ENCODE data around the gene FOLR3.
"Not testable (repeated sequence)": the region's sequence is repeated elsewhere in the genome, so short reads cannot be mapped to it uniquely, and the experiment has no call there.

The FOLR3 gene

DNA sequence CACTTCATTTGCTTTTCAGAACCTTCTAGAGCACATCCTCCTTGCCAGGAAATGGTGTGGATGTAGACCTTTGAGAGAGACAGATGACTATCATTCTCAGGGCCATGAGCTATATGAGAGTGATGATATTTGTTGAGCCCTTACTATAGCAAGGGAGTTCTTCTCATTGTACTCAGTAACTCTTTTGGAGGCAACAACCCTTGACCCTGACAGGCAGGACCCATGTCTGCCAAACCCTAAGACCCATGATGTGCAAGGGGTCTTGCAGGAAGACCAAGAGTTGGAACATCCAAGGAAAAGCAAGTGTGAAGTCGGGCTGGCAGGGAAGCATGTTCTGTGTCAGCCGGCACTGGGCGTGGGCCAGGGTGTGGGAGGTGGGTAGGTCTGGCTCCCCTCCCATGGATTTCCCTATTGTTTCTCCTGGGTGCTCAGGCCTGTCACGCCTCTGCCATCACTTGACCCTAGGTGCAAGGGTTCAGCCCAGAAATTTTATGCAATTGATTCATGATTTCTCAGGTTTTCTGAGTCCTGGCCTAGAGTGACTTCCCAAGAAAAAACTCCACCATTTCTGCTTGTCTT, 1.2 kb downstream of the FOLR3 start:
- Mint-ChIP-seq H3K4me3 (no peak overlapping the region), H3K9me3 (no peaks in the 10 kb centered on the region), H3K27me3 (ENCODE audit: low read depth) (peaks cover 12% of the 10 kb centered on the region), H3K27ac (no peak overlapping the region), H3K4me1 (ENCODE audit: low read depth) (peaks cover 20% of the 10 kb centered on the region), H3K36me3 (ENCODE audit: low read depth) (peaks cover 2% of the 10 kb centered on the region)
- DNase-seq (ENCODE audit: low spot score): no peak

DNA sequence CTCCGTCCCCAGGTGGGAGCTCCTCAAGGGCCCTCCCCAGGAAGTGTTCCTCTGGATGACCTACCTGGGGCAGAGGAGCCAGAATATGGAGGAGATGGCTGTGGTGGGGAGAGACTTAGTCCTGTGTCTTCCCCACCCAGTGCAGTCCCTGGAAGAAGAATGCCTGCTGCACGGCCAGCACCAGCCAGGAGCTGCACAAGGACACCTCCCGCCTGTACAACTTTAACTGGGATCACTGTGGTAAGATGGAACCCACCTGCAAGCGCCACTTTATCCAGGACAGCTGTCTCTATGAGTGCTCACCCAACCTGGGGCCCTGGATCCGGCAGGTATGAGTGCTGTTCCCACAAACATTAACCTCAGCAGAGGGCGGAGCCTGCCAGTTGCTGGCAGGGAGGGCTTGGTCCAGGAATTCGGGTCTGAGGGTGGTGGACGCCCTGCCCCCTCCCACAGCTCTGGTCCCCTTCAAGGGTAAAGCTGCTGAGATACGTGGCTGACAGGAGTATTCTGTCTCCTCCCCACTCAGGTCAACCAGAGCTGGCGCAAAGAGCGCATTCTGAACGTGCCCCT, 3.4 kb downstream of the FOLR3 start:
- Mint-ChIP-seq H3K27ac (no peak overlapping the region), H3K4me3 (no peak overlapping the region), H3K9me3 (no peaks in the 10 kb centered on the region), H3K27me3 (ENCODE audit: low read depth) (no peaks in the 10 kb centered on the region), H3K4me1 (ENCODE audit: low read depth) (peaks cover 28% of the 10 kb centered on the region), H3K36me3 (ENCODE audit: low read depth) (peaks cover 2% of the 10 kb centered on the region)
- DNase-seq (ENCODE audit: low spot score): no peak

DNA sequence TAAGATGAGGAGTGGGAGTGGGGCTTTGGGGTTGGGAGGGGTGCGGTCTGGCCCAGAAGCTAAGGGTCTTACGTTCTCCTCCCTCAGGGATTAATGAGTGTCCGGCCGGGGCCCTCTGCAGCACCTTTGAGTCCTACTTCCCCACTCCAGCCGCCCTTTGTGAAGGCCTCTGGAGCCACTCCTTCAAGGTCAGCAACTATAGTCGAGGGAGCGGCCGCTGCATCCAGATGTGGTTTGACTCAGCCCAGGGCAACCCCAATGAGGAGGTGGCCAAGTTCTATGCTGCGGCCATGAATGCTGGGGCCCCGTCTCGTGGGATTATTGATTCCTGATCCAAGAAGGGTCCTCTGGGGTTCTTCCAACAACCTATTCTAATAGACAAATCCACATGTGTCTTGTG, 4.0 kb downstream of the FOLR3 start:
- H3K9me3 Mint-ChIP-seq: no peaks in the 10 kb centered on the region
- H3K27ac Mint-ChIP-seq: no peak overlapping the region
- H3K4me1 Mint-ChIP-seq (ENCODE audit: low read depth): peaks cover 30% of the 10 kb centered on the region
- H3K36me3 Mint-ChIP-seq (ENCODE audit: low read depth): peaks cover 2% of the 10 kb centered on the region
- H3K27me3 Mint-ChIP-seq (ENCODE audit: low read depth): no peaks in the 10 kb centered on the region
- no peak for DNase-seq (ENCODE audit: low spot score)
- H3K4me3 Mint-ChIP-seq: no peak overlapping the region

DNA sequence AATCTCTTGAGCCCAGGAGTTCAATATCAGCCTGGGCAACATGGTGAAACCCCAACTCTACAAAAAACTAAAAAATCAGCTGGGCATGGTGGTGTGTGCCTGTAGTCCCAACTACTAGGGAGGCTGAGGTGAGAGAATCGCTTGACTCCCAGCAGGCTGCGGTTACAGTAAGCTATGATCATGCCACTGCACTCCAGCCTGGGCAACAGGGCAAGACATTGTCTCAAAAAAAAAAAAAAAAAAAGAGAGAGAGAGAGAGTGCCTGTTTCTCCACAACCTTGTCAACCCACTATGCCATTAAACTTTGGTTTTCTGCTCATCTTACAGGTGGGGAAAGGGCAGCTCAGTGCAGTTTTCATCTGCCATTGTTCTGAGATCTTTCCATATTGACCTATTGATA, 5.1 kb downstream of the FOLR3 start:
- peak overlapping the region; percentile 75 for H3K27ac Mint-ChIP-seq
- H3K9me3 Mint-ChIP-seq: no peaks in the 10 kb centered on the region
- H3K4me3 Mint-ChIP-seq: peak overlapping the region; percentile 41
- peaks cover 2% of the 10 kb centered on the region for H3K36me3 Mint-ChIP-seq (ENCODE audit: low read depth)
- H3K27me3 Mint-ChIP-seq (ENCODE audit: low read depth): no peaks in the 10 kb centered on the region
- H3K4me1 Mint-ChIP-seq (ENCODE audit: low read depth): peaks cover 30% of the 10 kb centered on the region
- no peak for DNase-seq (ENCODE audit: low spot score)

DNA sequence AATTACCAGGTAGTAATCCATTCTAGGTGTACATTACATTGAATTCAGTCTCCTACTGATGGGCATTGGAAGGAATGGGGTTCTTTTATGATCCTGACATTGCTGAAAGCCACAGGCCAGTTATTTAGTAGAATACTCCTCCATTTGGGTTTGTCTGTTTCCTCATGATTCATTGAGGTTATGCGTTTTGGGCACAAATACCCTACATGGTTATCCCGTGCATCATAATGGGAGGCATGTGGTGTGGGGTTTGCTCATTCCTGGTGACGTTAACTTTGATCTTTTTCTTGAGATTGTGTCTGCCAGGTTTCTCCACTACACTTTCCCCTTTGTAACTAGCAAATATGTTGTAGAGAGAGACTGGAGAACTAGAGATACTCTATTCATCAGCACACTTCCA, 5.5 kb downstream of the FOLR3 start:
- Mint-ChIP-seq H3K4me1 (ENCODE audit: low read depth) (peaks cover 30% of the 10 kb centered on the region), H3K36me3 (ENCODE audit: low read depth) (peaks cover 2% of the 10 kb centered on the region), H3K4me3 (peak overlapping the region; percentile 41), H3K27ac (peak overlapping the region; percentile 75), H3K27me3 (ENCODE audit: low read depth) (no peaks in the 10 kb centered on the region), H3K9me3 (no peaks in the 10 kb centered on the region)
- DNase-seq (ENCODE audit: low spot score): peak; percentile 76

DNA sequence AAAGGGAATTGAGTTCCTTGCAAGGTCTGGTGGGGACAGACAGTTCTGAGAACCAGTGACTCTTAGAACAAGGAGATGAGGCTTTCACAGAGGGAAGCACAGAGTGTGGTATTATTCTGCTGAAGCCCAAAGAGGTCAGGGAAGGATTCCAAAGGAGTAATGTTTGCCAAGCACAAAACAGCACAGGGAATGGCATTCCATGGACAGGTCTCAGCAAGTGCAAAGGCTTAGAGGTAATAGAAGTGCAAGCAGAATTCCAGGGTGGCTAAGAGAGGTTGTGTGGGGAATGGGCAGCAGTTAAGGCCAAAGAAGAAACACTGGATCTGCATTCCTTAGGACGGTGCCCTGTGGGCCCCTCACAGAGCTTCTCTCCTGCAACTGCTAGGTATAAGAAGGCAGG, 6.6 kb downstream of the FOLR3 start:
- not testable (repeated sequence) for H3K4me3 Mint-ChIP-seq; H3K27ac Mint-ChIP-seq; DNase-seq (ENCODE audit: low spot score); H3K27me3 Mint-ChIP-seq (ENCODE audit: low read depth); H3K9me3 Mint-ChIP-seq; H3K36me3 Mint-ChIP-seq (ENCODE audit: low read depth)
- peaks cover 28% of the 10 kb centered on the region for H3K4me1 Mint-ChIP-seq (ENCODE audit: low read depth)

DNA sequence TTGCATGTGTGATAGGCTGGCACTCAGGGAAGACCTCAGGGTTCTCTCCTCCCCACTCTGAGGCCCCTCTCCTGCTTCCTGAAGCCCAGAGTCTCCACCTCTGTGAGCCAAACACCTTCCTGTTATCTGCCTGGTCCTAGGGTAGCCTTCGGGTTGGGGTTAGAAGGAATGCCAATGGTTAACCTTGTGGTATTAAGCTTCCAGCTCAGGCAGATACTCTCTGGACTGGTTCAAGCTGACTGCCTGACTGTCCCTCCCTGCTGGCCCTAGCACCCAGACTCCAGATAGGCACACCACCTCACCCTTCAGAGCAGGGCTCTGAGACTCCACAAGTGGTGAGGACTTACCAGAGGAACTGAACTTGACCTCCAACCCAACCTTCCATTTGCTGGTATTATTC, 7.0 kb downstream of the FOLR3 start:
- DNase-seq (ENCODE audit: low spot score); H3K27ac Mint-ChIP-seq; H3K9me3 Mint-ChIP-seq; H3K4me3 Mint-ChIP-seq; H3K36me3 Mint-ChIP-seq (ENCODE audit: low read depth); H3K27me3 Mint-ChIP-seq (ENCODE audit: low read depth): not testable (repeated sequence)
- H3K4me1 Mint-ChIP-seq (ENCODE audit: low read depth): peaks cover 28% of the 10 kb centered on the region

DNA sequence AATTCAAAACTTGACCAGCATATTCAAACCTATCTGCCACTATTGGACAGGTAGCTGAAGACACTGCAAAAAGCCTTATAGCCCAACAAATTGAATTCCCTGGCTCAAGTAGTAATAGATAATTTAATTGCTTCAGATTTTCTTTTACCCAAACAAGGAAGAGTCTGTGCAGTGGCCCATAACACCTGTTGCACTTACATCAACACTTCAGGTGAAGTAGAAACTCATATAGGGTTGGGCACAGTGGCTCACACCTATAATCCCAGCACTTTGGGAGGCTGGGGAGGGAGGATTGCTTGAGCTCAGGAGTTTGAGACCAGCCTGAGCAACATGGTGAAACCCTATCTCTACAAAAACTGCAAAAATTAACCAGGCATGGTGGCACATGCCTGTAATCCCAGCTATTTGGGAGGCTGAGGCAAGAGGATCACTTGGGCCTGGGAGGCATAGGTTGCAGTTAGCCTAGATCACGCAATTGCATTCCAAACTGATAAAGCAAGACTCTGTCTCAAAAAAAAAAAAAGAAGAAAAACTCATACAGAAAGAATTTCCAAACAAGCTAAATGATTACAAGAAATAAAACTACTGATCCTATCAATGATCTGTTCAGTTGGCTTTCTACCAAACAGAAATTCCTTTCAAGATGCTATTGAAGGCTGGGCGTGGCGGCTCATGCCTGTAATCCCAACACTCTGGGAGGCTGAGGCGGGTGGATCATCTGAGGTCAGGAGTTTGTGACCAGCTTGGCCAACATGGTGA, 9.5 kb downstream of the FOLR3 start:
- Mint-ChIP-seq H3K4me1 (ENCODE audit: low read depth) (peaks cover 25% of the 10 kb centered on the region), H3K27me3 (ENCODE audit: low read depth) (peaks cover 3% of the 10 kb centered on the region), H3K36me3 (ENCODE audit: low read depth) (no peaks in the 10 kb centered on the region), H3K9me3 (no peaks in the 10 kb centered on the region), H3K27ac (no peak overlapping the region), H3K4me3 (no peak overlapping the region)
- no peak for DNase-seq (ENCODE audit: low spot score)

DNA sequence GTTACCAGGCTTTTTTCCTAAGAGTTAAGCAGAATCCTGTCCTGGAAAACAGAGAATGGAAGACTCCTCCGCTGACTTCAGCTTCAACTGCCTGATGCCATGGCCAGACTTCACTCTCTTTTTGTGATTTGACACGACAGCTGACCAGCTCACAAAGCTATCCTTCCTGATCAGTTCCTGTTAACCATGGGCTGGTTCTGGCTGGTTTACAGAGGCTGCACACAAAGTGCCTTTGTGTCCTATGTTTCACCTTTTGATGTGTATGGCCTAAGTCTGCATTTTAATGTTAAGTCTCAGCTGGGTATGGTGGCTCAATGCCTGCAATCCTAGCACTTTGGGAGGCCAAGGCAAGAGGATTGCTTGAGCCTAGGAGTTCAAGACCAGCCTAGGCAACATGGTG, 11.1 kb downstream of the FOLR3 start:
- peaks cover 12% of the 10 kb centered on the region for H3K4me1 Mint-ChIP-seq (ENCODE audit: low read depth)
- H3K9me3 Mint-ChIP-seq: no peaks in the 10 kb centered on the region
- no peak for DNase-seq (ENCODE audit: low spot score)
- H3K36me3 Mint-ChIP-seq (ENCODE audit: low read depth): no peaks in the 10 kb centered on the region
- H3K27me3 Mint-ChIP-seq (ENCODE audit: low read depth): peaks cover 7% of the 10 kb centered on the region
- H3K27ac Mint-ChIP-seq: no peak overlapping the region
- no peak overlapping the region for H3K4me3 Mint-ChIP-seq

DNA sequence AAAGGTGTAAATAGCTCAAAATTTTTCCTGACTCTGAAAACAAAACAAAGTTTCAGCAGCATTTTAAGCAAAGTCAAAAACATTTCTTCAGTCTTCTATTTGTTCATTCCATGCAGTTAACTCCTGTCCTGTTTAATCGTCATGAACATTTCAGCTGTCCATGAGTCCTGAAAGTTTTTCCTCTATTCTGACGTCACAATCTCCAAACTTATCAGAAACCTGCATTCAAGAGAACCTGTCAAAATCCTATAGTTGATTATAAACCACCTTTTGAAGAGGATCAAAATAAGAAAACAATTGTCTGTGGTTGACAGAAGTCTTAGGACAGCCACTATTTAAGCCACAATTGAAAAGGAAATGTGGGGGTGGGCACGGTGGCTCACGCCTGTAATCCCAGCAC, 15.4 kb downstream of the FOLR3 start:
- DNase-seq (ENCODE audit: low spot score): no peak
- Mint-ChIP-seq H3K27ac (no peak overlapping the region), H3K9me3 (no peaks in the 10 kb centered on the region), H3K36me3 (ENCODE audit: low read depth) (no peaks in the 10 kb centered on the region), H3K4me1 (ENCODE audit: low read depth) (no peaks in the 10 kb centered on the region), H3K27me3 (ENCODE audit: low read depth) (peaks cover 15% of the 10 kb centered on the region), H3K4me3 (no peak overlapping the region)

DNA sequence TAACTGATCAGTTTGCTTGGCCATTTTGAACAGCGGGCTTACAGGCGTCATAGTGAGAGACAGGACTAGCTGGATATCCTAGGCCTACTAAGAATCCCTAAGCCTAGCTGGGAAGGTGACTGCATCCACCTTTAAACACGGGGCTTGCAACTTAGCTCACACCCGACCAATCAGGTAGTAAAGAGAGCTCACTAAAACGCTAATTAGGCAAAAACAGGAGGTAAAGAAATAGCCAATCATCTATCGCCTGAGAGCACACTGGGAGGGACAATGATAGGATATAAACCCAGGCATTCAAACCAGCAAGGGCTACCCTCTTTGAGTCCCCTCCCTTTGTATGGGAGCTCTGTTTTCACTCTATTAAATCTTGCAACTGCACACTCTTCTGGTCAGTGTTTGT, 18.3 kb downstream of the FOLR3 start:
- not testable (repeated sequence) for H3K9me3 Mint-ChIP-seq; H3K4me1 Mint-ChIP-seq (ENCODE audit: low read depth); H3K36me3 Mint-ChIP-seq (ENCODE audit: low read depth); DNase-seq (ENCODE audit: low spot score); H3K27ac Mint-ChIP-seq; H3K4me3 Mint-ChIP-seq
- peaks cover 23% of the 10 kb centered on the region for H3K27me3 Mint-ChIP-seq (ENCODE audit: low read depth)

DNA sequence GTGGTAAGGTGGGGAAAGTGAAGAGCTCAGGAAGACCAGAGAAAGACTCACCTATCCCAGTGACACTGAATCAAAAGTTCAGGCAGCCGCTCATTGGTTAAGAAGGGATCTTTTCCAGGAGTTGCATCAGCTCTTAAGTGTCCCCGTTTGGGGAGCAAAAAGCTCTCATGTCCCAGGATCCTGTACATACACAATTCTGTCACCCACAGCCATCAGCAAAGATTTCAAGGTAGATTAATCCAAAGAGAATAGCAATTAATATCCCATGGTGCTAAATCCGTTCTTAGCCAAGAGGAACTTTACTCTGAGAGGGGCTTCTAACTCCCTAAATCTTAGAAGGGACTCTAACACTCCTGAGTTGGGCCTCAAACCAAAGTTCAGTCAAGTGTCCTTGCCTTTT, 19.3 kb downstream of the FOLR3 start:
- H3K27ac Mint-ChIP-seq: no peak overlapping the region
- no peaks in the 10 kb centered on the region for H3K36me3 Mint-ChIP-seq (ENCODE audit: low read depth)
- no peaks in the 10 kb centered on the region for H3K4me1 Mint-ChIP-seq (ENCODE audit: low read depth)

DNA sequence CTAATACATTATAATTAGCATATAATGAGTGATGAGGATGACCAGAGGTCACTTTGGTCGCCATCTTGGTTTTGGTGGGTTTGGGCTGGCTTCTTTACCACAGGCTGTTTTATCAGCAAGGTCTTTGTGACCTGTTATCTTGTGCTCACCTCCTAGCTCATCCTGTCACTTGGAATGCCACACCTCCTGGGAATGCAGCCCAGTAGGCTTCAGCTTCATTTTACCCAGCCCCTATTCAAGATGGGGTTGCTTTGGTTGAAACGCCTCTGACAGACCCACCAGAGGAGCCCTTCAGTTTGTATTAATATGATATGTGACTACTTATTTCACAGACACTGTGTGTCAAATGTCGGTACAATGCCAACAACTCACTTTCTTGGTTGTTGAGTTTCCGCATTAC, 20.2 kb downstream of the FOLR3 start:
- Mint-ChIP-seq H3K4me1 (ENCODE audit: low read depth) (no peaks in the 10 kb centered on the region), H3K4me3 (no peak overlapping the region), H3K9me3 (no peaks in the 10 kb centered on the region), H3K27me3 (ENCODE audit: low read depth) (peaks cover 34% of the 10 kb centered on the region), H3K36me3 (ENCODE audit: low read depth) (no peaks in the 10 kb centered on the region), H3K27ac (no peak overlapping the region)
- no peak for DNase-seq (ENCODE audit: low spot score)

More for the DNA sequence above, 19.3 kb downstream of the FOLR3 start:
- H3K27me3 Mint-ChIP-seq (ENCODE audit: low read depth): peaks cover 28% of the 10 kb centered on the region
- no peak for DNase-seq (ENCODE audit: low spot score)
- H3K9me3 Mint-ChIP-seq: no peaks in the 10 kb centered on the region
- no peak overlapping the region for H3K4me3 Mint-ChIP-seq

DNA sequence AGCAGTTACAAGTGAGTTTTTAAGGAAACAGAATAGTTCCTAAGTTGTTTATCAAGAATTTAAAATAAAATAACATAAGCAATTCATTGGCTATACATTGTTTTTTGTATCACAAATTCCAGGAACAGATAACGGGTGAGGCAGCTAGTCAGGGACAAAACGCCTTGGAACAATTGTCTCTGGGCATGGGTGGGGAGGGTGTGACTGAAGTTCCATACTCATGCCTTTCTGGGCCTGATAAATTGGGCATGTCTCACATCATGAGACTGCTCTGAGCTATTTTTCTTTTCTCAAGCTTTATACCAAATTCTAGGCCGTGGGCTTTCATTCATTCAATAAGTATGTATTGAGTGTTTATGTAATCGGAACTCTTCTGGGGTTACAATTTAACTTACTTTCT, 21.6 kb downstream of the FOLR3 start:
- H3K9me3 Mint-ChIP-seq: no peaks in the 10 kb centered on the region
- DNase-seq (ENCODE audit: low spot score): no peak
- no peaks in the 10 kb centered on the region for H3K4me1 Mint-ChIP-seq (ENCODE audit: low read depth)
- peaks cover 38% of the 10 kb centered on the region for H3K27me3 Mint-ChIP-seq (ENCODE audit: low read depth)
- H3K36me3 Mint-ChIP-seq (ENCODE audit: low read depth): no peaks in the 10 kb centered on the region
- H3K4me3 Mint-ChIP-seq: no peak overlapping the region
- H3K27ac Mint-ChIP-seq: no peak overlapping the region
